Endothelial cell of umbilical vein (primary cell): Measurements from ENCODE around the gene STK40.

Source experiments
- MYC ChIP-seq: IDR thresholded peaks from one replicate; pipeline ENCODE4 v1.6.1; 2011; ENCODE audit warnings: mild to moderate bottlenecking, low read depth, low read length
- POLR2A ChIP-seq: IDR thresholded peaks from 2 replicates; pipeline ENCODE4 v1.6.1; 2012; ENCODE audit warnings: low read depth, mild to moderate bottlenecking, control low read depth, low read length
- TF ChIP-seq, protein P1 (sequence below), 2 donors: IDR thresholded peaks; 1 replicate in 1 of 2; 2 replicates in 1 of 2; pipeline ENCODE4 v1.5.1; 2011; ENCODE audit warnings: low read length in 2 of 2, mild to moderate bottlenecking in 2 of 2, moderate library complexity in 2 of 2, control low read depth in 1 of 2, inconsistent platforms in 1 of 2, low read depth in 1 of 2; ENCODE audit not compliant: insufficient read depth in 1 of 2; ENCODE audit errors: extremely low read depth in 1 of 2
- TF ChIP-seq, protein P2 (sequence below): IDR thresholded peaks from 2 replicates; pipeline ENCODE4 v1.6.1; 2011; ENCODE audit not compliant: insufficient read depth, insufficient read length

DNA sequence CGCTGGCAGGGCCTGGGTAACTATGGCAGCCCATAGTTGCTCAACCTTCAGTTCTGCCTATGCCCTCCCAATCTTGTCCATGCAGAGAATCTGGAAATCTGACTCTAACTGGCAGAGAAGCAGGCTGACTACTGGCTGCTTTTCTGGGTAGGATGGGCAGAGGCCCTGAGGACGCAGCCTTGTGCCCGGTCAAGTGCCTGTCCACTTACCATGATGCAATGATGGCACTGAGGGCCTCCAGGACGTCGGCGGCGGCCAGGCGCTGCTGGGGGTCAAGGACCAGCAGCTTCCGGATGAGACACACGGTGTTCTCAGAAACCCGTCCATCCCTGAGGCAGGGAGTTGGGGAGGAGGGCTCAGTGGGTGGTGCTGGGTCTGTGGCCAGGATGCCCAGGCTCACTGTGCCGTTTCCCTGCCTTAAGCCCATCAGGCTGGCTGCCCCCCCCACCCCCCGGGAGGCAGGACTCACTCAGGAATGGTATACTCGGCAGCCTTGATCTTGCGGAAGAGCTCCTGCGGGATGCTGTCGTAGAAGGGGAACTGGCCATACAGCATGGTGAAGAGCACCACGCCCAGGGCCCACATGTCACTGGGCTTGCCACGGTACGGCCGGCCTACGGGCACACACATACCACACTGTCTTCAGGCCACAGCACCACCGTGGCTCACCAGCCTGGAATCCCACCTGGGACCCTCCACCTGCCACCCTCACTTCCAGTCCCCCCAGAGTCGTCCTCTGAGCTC lies 41.9 kb downstream of the STK40 start:
- TF ChIP-seq, protein P1, sequence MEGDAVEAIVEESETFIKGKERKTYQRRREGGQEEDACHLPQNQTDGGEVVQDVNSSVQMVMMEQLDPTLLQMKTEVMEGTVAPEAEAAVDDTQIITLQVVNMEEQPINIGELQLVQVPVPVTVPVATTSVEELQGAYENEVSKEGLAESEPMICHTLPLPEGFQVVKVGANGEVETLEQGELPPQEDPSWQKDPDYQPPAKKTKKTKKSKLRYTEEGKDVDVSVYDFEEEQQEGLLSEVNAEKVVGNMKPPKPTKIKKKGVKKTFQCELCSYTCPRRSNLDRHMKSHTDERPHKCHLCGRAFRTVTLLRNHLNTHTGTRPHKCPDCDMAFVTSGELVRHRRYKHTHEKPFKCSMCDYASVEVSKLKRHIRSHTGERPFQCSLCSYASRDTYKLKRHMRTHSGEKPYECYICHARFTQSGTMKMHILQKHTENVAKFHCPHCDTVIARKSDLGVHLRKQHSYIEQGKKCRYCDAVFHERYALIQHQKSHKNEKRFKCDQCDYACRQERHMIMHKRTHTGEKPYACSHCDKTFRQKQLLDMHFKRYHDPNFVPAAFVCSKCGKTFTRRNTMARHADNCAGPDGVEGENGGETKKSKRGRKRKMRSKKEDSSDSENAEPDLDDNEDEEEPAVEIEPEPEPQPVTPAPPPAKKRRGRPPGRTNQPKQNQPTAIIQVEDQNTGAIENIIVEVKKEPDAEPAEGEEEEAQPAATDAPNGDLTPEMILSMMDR (IDR thresholded peaks at IDR 0.05; ENCODE audit: extremely low read depth in 1 of 2, insufficient read depth in 1 of 2, low read depth in 1 of 2, low read length in 2 of 2), result no peak
- TF ChIP-seq, protein P2, sequence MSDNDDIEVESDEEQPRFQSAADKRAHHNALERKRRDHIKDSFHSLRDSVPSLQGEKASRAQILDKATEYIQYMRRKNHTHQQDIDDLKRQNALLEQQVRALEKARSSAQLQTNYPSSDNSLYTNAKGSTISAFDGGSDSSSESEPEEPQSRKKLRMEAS, result no peak
- TF ChIP-seq POLR2A (no peak), MYC (no peak)
